HG03159 (cell line): ENCODE measurements around the gene INKA1.
"Not testable (repeated sequence)": the region's sequence is repeated elsewhere in the genome, so short reads cannot be mapped to it uniquely, and the experiment has no call there.

Experiments used
- ATAC-seq: cut with Tn5 transposase; IDR thresholded peaks from one replicate; pipeline ENCODE4 v1.9.1; 2021; ENCODE audit warnings: mild to moderate bottlenecking, moderate library complexity; ENCODE audit not compliant: unreplicated experiment

The INKA1 gene

GRCh38 chr3:49802719-49803464 is at the start of gene INKA1:
Gene INKA1, plus strand, starts transcription at chr3:49803261. Its CDS starts 132 bp downstream, at chr3:49803393.
- peak; percentile 59 for ATAC-seq

- ATAC-seq, result no peak
Observed at GRCh38 chr3:49754536-49754935, 48.5 kb upstream of the INKA1 start.

- ATAC-seq, result no peak
Observed at GRCh38 chr3:49756036-49756435, 47.0 kb upstream of the INKA1 start.

GRCh38 chr3:49757197-49757596 is 45.9 kb upstream of the INKA1 start:
- no peak for ATAC-seq

GRCh38 chr3:49759226-49759625 is 43.8 kb upstream of the INKA1 start:
- no peak for ATAC-seq

- no peak for ATAC-seq
Observed at GRCh38 chr3:49761661-49762060, 41.4 kb upstream of the INKA1 start.

GRCh38 chr3:49763981-49764380 is 39.1 kb upstream of the INKA1 start:
- ATAC-seq, result no peak

GRCh38 chr3:49769286-49769915 is 33.7 kb upstream of the INKA1 start:
- ATAC-seq, result no peak

- ATAC-seq, result no peak
Observed at GRCh38 chr3:49769926-49770325, 33.1 kb upstream of the INKA1 start.

- ATAC-seq, result no peak
Observed at GRCh38 chr3:49771340-49771938, 31.6 kb upstream of the INKA1 start.

- ATAC-seq, result no peak
Observed at GRCh38 chr3:49772703-49773102, 30.4 kb upstream of the INKA1 start.

- ATAC-seq, result no peak
Observed at GRCh38 chr3:49775538-49775937, 27.5 kb upstream of the INKA1 start.

GRCh38 chr3:49776101-49776500 is 27.0 kb upstream of the INKA1 start:
- not testable (repeated sequence) for ATAC-seq

- ATAC-seq, result no peak
Observed at GRCh38 chr3:49779358-49780079, 23.5 kb upstream of the INKA1 start.

GRCh38 chr3:49780080-49780974 is 22.7 kb upstream of the INKA1 start:
- ATAC-seq, result no peak

- not testable (repeated sequence) for ATAC-seq
Observed at GRCh38 chr3:49780975-49781365, 22.1 kb upstream of the INKA1 start.

GRCh38 chr3:49781415-49782199 is 21.5 kb upstream of the INKA1 start:
- no peak for ATAC-seq

GRCh38 chr3:49782277-49782676 is 20.8 kb upstream of the INKA1 start:
- not testable (repeated sequence) for ATAC-seq

- peak; percentile 40 for ATAC-seq
Observed at GRCh38 chr3:49785565-49786356, 17.3 kb upstream of the INKA1 start.
